GM19397 (cell line): Measurements from ENCODE around the gene GLP1R.

Source experiments
- ATAC-seq: cut with Tn5 transposase; IDR thresholded peaks from one replicate; pipeline ENCODE4 v1.9.1; 2021; ENCODE audit warnings: mild to moderate bottlenecking, moderate library complexity; ENCODE audit not compliant: unreplicated experiment

GLP1R gene

GRCh38 chr6:39085129-39085797 lies 36.7 kb downstream of the GLP1R start:
- ATAC-seq = no peak

DNA sequence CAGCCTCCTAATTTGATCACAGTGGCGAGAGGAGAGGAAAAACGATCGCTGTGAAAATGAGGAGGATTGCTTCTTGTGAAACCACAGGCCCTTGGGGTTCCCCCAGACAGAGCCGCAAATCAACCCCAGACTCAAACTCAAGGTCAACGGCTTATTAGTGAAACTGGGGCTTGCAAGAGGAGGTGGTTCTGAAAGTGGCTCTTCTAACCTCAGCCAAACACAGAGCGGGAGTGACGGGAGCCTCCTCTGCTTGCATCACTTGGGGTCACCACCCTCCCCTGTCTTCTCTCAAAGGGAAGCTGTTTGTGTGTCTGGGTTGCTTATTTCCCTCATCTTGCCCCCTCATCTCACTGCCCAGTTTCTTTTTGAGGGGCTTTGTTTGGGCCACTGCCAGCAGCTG lies 37.7 kb downstream of the GLP1R start:
- no peak for ATAC-seq

GRCh38 chr6:39086711-39087110 lies 38.1 kb downstream of the GLP1R start:
- no peak for ATAC-seq

DNA sequence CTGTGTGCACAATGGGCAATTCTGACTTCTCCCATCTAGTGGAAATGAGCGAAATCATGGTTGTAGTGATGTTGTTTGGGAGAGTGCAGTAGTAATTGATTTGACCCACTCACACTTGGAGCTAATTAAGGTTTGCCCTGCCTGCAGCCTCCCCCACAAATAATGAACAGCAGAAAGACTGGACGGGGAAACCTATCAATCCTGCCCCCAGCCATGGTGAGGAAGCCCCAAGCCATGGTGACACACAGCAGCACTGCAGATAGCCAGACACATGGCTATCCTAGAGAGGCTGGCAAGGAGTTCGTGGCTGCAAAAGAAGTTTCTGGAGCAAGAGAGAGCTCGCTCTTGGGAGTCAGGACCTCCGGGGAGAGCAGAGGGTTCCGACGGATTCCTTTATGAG lies 38.6 kb downstream of the GLP1R start:
- ATAC-seq = no peak

DNA sequence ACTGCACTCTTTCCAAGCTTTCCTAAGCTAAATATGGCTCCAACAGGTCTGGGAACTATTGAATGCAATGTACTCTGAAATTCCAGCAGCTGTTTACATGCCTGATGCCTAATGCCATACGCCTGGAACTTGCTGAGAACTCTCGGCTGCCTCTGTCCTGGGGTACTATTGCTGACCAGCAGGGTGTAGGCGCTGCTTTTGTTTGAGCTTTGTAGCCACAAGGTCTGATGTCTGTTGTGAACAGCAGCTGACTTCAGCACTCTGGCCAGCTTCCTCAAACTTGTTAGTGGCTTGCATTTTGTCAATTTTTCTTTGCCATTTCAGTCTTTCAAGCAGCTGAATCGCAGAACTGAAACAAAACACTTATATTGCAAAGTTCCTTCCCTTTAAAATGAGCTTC lies 39.8 kb downstream of the GLP1R start:
- ATAC-seq = no peak

- ATAC-seq = no peak
Measured at GRCh38 chr6:39090036-39090435, 41.5 kb downstream of the GLP1R start.

DNA sequence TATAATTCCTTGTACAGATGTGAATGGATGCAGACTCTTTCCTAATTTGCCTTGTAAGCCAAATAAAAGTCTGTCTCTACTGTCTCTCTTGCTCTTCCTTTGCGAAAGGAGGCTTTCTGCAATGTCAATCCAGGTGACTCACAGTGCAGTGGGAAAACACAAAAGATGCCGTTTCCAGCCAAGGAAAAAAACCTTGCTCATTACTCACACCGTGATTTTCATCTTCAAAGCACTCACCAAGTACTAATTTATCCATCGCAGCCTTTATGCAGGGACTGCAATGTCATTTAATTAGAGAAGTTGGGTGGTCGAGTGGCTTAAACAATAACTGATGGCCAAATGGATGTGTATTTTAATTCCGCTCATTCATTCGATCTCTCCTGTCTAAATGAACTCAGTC lies 42.6 kb downstream of the GLP1R start:
- no peak for ATAC-seq

DNA sequence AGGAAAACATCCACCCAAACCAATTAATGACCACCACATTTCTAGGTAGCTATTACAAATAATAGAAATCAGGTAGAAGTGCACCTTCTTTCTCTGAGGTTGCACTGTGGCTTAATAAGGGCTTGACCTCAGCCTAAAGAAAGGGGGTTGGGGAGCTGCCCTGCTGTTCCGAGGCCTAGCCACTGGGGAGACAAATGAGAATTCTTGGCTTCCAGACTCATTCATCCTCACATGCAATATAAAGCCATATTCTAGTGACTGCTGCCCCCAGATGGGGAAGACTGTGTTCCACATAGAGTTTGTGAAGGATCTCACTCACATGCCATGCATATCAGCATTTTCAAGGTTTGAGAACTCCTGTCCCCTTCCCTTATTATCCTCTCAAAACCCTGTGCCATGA lies 43.5 kb downstream of the GLP1R start:
- no peak for ATAC-seq

DNA sequence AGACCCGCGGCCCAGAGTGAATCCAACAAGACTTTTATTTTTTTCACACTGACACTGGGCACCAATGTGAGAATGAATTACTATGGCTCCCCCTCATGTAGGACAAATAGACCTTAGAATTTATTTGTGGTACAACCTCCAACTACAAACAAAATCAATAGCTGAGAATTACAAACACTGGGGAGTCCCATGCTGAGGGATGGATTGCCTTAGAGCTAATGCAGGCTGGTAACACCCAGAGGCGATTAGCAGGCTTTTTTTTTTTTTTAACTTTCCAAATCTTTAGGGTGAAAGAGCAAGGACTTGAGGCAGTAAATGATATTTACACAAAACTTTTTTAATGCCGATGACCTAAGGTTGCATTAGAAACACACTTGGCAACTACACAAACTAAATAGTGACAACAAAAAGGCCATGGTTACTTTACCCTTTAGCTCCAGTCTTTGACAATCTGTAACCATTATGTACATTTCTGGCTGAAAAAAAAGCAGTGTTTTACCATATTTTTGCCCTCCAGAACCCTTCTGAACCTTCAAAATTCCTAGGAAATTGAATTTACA lies 44.6 kb downstream of the GLP1R start:
- no peak for ATAC-seq

DNA sequence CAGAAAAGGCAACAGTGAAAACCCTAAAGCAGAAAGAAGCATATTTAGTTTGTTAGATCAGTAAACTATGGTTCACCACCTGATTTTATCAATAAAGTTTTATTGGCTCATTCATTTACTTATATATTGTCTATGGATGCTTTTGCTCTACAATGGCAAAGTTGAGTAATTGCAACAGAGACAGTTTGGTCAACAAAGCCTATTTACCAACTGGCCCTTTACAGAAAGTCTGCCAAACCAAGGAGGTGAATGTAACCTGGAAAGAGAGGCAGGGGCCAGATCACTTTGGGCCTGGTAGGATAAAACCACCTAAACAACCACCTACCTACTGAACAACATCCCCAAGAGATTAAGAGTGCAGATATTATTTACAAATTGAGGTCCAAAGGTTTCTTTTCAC lies 47.0 kb downstream of the GLP1R start:
- no peak for ATAC-seq

DNA sequence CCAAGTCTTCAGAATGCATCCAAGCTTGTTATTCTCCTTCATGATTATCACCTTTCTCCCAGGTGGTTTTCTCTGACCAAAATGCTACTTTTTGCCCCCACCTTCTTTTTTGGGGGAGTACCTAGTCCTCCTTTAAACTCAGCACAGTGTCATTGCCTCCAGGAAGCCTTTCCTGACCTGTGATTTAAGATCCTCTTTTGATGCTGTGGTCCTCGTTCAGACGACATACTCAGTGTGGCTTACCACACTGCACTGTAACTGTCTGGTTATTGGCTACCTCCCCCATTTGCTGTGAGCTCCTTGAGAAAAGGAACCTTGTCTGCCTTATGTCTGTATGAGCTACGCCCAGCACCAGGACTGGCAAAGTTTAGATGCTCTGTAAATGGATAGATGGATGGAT lies 51.8 kb downstream of the GLP1R start:
- ATAC-seq = no peak

DNA sequence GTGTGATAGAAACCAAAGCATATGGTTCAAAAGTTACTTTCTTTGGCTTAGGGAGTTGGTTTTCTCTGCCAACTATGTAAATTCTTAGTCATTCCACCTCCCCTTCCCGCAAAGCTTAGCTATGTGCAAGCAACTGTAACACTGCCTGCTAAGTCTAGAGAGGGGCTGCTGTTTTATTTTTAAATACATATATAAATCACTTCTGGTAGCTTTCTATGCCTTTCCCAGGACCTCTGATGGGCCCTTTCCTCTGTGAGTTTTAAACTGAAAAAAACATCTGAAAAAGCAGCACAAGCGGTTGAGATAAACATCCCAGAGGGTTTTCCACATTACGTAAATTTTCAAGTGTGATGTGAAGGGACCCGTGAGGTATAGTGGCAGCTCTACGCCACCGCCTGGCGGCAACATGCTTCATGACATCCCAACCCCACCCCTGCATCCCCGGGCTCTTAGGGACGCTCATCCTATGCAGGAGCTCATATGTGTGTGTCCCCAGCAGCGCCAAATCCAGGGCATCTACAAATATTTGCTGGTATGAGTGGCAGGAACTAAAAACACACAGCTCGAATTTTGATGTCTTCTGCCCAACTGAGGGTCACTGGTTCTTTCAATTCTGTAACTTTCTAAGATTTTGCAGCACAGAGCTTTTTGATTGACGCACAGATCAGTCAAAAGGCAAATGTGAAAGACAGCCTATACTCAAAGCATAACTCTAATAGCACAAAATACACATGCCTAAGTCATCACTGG lies 53.7 kb downstream of the GLP1R start:
- peak; percentile 50 for ATAC-seq

DNA sequence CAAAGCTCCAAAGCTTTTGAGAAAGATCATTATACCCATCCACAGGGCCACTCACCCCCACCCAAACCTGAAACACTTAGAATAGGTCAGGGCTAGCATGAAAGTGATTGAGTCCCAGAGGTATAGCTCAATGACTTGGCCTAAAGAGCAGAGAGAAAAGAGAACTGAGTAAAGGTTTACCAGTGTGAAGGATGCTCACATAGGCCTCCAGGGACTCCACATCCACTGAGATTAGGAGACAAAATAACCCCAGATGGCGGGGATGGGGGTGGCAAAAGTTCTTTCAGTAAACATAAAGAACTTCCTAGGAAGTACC lies 54.2 kb downstream of the GLP1R start:
- peak; percentile 65 for ATAC-seq

DNA sequence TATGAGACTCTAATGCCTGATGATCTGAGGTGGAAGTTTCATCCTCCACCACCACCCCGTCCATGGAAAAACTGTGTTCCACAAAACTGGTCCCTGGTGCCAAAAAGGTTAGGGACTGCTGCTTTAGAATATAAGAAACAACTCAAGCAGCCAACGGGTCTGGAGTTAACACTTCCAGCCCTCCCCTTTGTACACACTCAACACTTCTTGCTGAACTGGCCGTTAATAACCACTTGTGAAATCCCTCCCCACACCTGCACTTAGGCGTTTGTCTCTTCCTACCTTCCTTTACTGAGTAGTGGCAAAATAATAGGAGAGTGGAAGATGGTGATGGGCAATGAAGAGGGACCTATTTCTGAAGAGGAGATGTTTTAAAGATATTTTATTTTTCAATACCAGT lies 55.9 kb downstream of the GLP1R start:
- ATAC-seq = no peak

GRCh38 chr6:39107034-39107433 lies 58.5 kb downstream of the GLP1R start:
- no peak for ATAC-seq

DNA sequence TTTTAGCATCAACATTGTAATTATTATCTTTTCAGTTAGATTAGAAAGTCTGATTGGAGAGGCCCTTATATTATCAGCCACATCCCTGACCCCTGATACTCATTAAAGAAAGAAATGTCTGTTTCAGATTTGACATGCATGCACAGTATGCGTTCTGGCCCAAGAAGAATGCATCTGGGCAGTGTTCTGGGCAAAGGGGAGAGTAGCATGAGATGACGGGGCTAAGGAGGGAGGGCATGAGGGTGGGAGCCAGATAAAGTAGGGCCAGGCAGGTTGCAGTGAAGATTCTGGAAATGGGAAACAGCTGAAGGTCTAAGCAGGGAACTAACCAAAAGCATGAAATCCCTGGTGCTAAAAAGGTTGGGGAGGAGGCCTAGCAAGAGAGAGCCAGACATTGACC lies 59.1 kb downstream of the GLP1R start:
- no peak for ATAC-seq

DNA sequence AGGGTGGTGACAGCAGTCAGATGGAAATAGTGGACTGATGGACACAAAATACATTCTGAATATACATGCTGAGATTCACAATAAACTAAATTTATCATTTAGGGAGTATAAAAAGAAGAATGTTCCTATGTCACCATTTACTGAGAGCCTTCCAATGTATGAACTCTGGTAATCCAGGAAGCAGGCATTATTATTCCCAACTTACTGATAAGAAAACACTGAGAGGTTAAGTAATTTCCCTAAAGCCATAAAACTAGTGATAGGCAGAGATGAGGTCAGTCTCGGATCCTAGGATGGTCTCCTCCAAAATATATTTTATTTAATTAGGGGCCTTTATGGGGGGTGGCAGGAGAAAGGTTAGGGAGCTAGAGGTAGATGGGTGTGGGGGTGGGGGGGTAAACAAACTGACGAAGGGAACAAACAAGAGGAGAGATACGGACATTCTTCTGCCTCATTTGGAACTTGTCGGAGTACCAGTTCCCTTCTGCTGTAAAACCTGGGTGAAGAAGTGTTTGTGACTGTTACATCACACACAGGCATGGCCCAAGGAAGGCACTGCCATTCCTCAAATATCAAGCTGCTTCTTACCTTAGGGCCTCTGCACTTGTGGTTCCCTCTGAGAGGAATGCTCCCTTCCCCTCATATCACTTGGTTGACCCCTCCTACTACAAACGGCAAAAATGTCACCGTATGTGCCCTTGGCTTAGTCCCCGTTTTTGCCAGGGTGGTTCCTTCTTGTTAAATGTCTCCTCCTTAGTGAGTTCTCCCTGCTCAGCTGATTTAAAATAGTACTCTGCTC lies 59.7 kb downstream of the GLP1R start:
- no peak for ATAC-seq

GRCh38 chr6:39111280-39111679 lies 62.7 kb downstream of the GLP1R start:
- ATAC-seq = no peak

GRCh38 chr6:39113788-39114187 lies 65.2 kb downstream of the GLP1R start:
- ATAC-seq = no peak

- peak; percentile 4 for ATAC-seq
Measured at GRCh38 chr6:39114388-39114703, 65.8 kb downstream of the GLP1R start.

- ATAC-seq = peak; percentile 95
Measured at GRCh38 chr6:39114704-39115599, 66.4 kb downstream of the GLP1R start, which contains the start of gene SAYSD1. Gene SAYSD1, minus strand, starts transcription at chr6:39115186. Its CDS starts 97 bp downstream, at chr6:39115089.
